Parathyroid adenoma (tissue), 2 donors: Measurements from ENCODE around the gene URGCP.
A peak's percentile ranks its signal among the peaks of the same experiment; 100 is the strongest.

ENCODE experiments used
- H2AFZ ChIP-seq: fragments of 300-600 bp; sonication (generic); one replicate; pipeline ENCODE4 v1.7.0; 2017; ENCODE audit warnings: antibody characterized with exemption, mild to moderate bottlenecking
- H3K27ac ChIP-seq: fragments of 300-600 bp; sonication (generic); one replicate; pipeline ENCODE4 v1.7.0; 2017
- H3K27me3 ChIP-seq: fragments of 300-600 bp; sonication (generic); one replicate; pipeline ENCODE4 v1.7.0; 2017; ENCODE audit warnings: low read length; ENCODE audit not compliant: control insufficient read depth, insufficient read depth
- H3K36me3 ChIP-seq: fragments of 300-600 bp; sonication (generic); one replicate; pipeline ENCODE4 v1.7.0; 2017; ENCODE audit warnings: low read length; ENCODE audit not compliant: control insufficient read depth, insufficient read depth
- H3K4me1 ChIP-seq: fragments of 300-600 bp; sonication (generic); one replicate; pipeline ENCODE4 v1.7.0; 2017; ENCODE audit warnings: control low read depth
- H3K4me2 ChIP-seq: fragments of 300-600 bp; sonication (generic); one replicate; pipeline ENCODE4 v1.7.0; 2017; ENCODE audit warnings: low read length
- H3K4me3 ChIP-seq: fragments of 300-600 bp; sonication (generic); one replicate; pipeline ENCODE4 v1.7.0; 2017; ENCODE audit warnings: low read depth, low read length
- H3K79me2 ChIP-seq: fragments of 300-600 bp; sonication (generic); one replicate; pipeline ENCODE4 v1.7.0; 2017; ENCODE audit warnings: control low read depth
- H3K9ac ChIP-seq: fragments of 300-600 bp; sonication (generic); one replicate; pipeline ENCODE4 v1.7.0; 2017; ENCODE audit warnings: mild to moderate bottlenecking
- H3K9me3 ChIP-seq: fragments of 300-600 bp; sonication (generic); one replicate; pipeline ENCODE4 v1.7.0; 2017; ENCODE audit warnings: low read length; ENCODE audit not compliant: control insufficient read depth
- TF ChIP-seq, protein P1 (sequence below): fragments of 300-600 bp; sonication (generic); IDR thresholded peaks from one replicate; pipeline ENCODE4 v1.7.0; 2017; ENCODE audit warnings: antibody characterized with exemption, mild to moderate bottlenecking
- donor health status: primary hyperparathyroidism.

The URGCP gene

DNA sequence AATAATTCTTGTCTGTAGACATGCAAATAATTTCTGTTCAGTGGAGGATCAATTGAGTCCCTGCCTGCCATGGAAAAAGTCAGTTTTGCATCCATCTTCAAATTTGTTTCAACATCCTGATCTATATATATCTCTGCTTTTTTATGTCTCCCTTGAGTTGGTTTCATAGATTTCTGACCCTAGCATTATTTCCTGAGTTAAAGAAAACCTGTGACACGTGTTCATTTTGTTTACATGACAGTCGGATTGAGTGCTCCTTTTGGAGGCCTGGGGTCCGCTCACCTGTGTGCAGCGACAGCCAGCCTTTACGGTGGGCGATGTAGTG lies 37.8 kb downstream of the URGCP start:
- Histone ChIP-seq H3K4me3 (peak overlapping the region; percentile 48), H3K79me2 (no peaks in the 10 kb centered on the region), H3K9ac (no peak overlapping the region), H3K27me3 (no peaks in the 10 kb centered on the region), H3K4me2 (peak overlapping the region; percentile 74), H3K27ac (peak overlapping the region; percentile 51), H3K4me1 (peaks cover 7% of the 10 kb centered on the region), H3K9me3 (no peaks in the 10 kb centered on the region), H3K36me3 (no peaks in the 10 kb centered on the region), H2AFZ (peak overlapping the region; percentile 71)
- TF ChIP-seq, protein P1, sequence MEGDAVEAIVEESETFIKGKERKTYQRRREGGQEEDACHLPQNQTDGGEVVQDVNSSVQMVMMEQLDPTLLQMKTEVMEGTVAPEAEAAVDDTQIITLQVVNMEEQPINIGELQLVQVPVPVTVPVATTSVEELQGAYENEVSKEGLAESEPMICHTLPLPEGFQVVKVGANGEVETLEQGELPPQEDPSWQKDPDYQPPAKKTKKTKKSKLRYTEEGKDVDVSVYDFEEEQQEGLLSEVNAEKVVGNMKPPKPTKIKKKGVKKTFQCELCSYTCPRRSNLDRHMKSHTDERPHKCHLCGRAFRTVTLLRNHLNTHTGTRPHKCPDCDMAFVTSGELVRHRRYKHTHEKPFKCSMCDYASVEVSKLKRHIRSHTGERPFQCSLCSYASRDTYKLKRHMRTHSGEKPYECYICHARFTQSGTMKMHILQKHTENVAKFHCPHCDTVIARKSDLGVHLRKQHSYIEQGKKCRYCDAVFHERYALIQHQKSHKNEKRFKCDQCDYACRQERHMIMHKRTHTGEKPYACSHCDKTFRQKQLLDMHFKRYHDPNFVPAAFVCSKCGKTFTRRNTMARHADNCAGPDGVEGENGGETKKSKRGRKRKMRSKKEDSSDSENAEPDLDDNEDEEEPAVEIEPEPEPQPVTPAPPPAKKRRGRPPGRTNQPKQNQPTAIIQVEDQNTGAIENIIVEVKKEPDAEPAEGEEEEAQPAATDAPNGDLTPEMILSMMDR: no peak

DNA sequence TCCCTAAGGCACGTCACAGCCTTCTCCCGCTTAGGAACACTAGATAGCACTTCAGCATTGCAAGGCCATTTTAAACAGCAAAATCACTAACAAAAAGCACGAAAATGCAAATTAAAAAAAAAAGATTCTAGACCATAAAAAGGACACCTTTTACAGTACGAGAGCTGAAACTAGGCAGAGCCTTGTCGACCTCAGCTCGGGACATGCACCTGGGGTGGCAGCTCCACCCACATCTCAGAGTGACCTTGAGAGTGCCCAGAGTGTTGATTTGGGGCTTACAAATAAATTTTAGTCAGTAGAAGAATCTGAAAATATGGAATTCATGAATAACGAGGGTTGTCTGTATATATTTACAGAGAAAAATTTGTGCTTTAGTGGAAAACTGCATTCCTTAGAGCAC lies 38.2 kb downstream of the URGCP start:
- Histone ChIP-seq H3K27ac (peak overlapping the region; percentile 51), H3K4me3 (peak overlapping the region; percentile 48), H2AFZ (peak overlapping the region; percentile 71), H3K9ac (no peak overlapping the region), H3K9me3 (no peaks in the 10 kb centered on the region), H3K36me3 (no peaks in the 10 kb centered on the region), H3K79me2 (no peaks in the 10 kb centered on the region), H3K4me1 (peaks cover 7% of the 10 kb centered on the region), H3K27me3 (no peaks in the 10 kb centered on the region), H3K4me2 (peak overlapping the region; percentile 74)
- TF ChIP-seq, protein P1: no peak

DNA sequence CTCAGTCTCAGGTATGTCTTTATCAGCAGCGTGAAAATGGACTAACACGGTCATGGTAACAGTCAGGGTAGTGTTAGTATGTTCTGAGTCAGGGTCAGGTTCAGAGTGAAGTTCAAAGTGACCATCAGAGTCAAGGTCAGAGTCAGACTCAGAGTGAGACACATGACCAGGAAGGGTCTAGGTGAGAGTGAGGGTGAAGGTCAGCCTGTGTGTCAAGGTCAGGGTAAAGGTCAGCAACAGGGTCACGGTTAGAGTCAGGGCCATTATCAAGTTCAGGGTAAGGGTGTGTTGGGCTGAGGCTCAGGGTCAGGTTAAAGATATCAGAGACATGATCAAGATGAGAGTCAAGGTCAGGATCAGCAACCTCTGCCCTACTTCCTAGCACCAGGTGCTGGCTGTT lies 41.1 kb downstream of the URGCP start:
- no peak overlapping the region for H2AFZ ChIP-seq
- H3K4me3 ChIP-seq: no peak overlapping the region
- H3K9me3 ChIP-seq: no peaks in the 10 kb centered on the region
- TF ChIP-seq, protein P1: no peak
- H3K9ac ChIP-seq: no peak overlapping the region
- no peak overlapping the region for H3K27ac ChIP-seq
- peaks cover 7% of the 10 kb centered on the region for H3K4me1 ChIP-seq
- H3K36me3 ChIP-seq: no peaks in the 10 kb centered on the region
- no peak overlapping the region for H3K4me2 ChIP-seq
- no peaks in the 10 kb centered on the region for H3K79me2 ChIP-seq
- no peaks in the 10 kb centered on the region for H3K27me3 ChIP-seq

DNA sequence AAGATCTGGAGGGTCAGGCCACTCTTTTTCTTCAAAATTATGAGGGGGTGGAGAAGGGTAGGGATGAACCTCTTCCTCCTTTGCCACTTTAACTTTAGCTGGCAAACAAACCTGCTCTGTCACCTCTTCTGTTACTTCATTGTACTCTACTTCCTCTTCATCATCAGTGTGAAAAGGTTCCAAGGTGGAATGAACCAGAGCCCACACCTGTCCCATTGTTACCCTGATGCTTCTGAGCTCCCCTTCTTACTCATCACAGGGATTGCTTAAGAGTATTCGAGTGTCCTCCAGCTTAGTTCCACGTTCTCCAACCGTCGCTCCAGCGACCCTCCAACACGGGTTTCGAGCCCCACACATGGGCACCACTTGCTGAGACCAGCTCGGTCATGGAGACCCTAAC lies 42.3 kb downstream of the URGCP start:
- no peak overlapping the region for H2AFZ ChIP-seq
- no peak overlapping the region for H3K4me3 ChIP-seq
- no peaks in the 10 kb centered on the region for H3K36me3 ChIP-seq
- H3K27ac ChIP-seq: no peak overlapping the region
- no peaks in the 10 kb centered on the region for H3K27me3 ChIP-seq
- H3K9ac ChIP-seq: no peak overlapping the region
- H3K79me2 ChIP-seq: no peaks in the 10 kb centered on the region
- H3K4me1 ChIP-seq: peaks cover 5% of the 10 kb centered on the region
- TF ChIP-seq, protein P1: no peak
- no peak overlapping the region for H3K4me2 ChIP-seq
- no peaks in the 10 kb centered on the region for H3K9me3 ChIP-seq

DNA sequence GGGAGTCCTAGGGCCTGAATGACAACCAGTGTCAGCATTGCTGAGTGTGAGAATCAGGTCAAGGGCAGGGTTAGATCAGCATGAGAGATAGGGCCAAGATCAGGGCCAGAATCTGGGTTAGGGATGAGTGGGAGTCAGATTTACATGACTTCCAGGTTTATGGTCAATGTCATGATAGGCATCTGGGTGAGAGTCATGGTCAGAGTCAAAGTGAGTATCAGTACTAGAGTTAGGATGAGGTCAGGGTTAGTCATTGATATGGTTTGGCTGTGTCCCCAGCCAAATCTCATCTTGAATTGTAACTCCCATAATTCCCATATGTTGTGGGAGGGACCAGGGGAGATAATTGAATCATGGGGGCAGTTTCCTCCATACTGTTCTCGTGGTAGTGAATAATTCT lies 49.4 kb downstream of the URGCP start:
- H3K4me3 ChIP-seq: no peak overlapping the region

More for the DNA sequence above, 49.4 kb downstream of the URGCP start:
- Histone ChIP-seq H3K27ac (no peak overlapping the region), H3K4me1 (no peaks in the 10 kb centered on the region), H3K9ac (no peak overlapping the region), H3K79me2 (no peaks in the 10 kb centered on the region), H3K36me3 (no peaks in the 10 kb centered on the region), H3K27me3 (no peaks in the 10 kb centered on the region), H3K9me3 (no peaks in the 10 kb centered on the region), H3K4me2 (no peak overlapping the region), H2AFZ (no peak overlapping the region)
- TF ChIP-seq, protein P1: no peak
